B cell (primary cell): Measurements from ENCODE around the gene MGMT.

Source experiments
- EZH2 ChIP-seq: IDR thresholded peaks from 2 replicates; pipeline ENCODE4 v1.6.1; 2012; ENCODE audit warnings: borderline replicate concordance, low read depth, mild to moderate bottlenecking, moderate library complexity, low read length; ENCODE audit not compliant: insufficient read depth, poor library complexity, severe bottlenecking
- TF ChIP-seq, protein P1 (sequence below): fragments of 200-600 bp; IDR thresholded peaks from one replicate; pipeline ENCODE4 v1.8.0; 2022; ENCODE audit warnings: antibody characterized with exemption, mild to moderate bottlenecking

DNA sequence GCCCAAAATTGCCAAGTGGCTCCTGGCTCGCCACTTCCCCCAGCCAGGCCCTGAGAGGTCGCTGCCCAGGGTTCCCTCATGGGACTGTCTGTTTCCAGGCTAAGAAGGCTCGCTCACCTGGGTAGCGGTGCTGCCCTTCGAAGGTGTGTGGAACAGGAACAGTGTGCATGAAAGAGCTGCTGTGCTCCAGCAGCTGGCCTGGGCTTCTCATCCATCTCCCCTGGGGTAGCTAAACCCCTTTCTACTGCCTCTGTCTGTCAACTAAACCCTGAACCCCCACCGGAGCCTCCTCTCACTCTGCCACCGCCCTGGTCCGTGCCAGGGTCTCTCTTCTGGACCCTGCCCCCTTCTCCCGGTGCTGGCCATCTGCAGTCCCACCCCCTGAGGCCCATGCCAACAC lies 344.2 kb downstream of the MGMT start:
- TF ChIP-seq, protein P1, sequence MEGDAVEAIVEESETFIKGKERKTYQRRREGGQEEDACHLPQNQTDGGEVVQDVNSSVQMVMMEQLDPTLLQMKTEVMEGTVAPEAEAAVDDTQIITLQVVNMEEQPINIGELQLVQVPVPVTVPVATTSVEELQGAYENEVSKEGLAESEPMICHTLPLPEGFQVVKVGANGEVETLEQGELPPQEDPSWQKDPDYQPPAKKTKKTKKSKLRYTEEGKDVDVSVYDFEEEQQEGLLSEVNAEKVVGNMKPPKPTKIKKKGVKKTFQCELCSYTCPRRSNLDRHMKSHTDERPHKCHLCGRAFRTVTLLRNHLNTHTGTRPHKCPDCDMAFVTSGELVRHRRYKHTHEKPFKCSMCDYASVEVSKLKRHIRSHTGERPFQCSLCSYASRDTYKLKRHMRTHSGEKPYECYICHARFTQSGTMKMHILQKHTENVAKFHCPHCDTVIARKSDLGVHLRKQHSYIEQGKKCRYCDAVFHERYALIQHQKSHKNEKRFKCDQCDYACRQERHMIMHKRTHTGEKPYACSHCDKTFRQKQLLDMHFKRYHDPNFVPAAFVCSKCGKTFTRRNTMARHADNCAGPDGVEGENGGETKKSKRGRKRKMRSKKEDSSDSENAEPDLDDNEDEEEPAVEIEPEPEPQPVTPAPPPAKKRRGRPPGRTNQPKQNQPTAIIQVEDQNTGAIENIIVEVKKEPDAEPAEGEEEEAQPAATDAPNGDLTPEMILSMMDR = no peak
- no peak for TF ChIP-seq EZH2
